Measurements from ENCODE around the gene CABLES2.

GRCh38 chr20:62372042-62372993 lies 34.8 kb downstream of the CABLES2 start:
- TF ChIP-seq POLR2A (IDR thresholded peaks at IDR 0.05) (no peak), CTCF (IDR thresholded peaks at IDR 0.05) (no peak)
